ENCODE measurements around the gene KDM5B. TPM values are rescaled to one million over a fixed set of nuclear protein-coding genes. Genes with fewer than 3 reads are reported as not detected.
A peak's percentile ranks its signal among the peaks of the same experiment; 100 is the strongest.

Gene KDM5B
- total RNA-seq, 1 experiment from 2014 or later, result 83.6 TPM

DNA sequence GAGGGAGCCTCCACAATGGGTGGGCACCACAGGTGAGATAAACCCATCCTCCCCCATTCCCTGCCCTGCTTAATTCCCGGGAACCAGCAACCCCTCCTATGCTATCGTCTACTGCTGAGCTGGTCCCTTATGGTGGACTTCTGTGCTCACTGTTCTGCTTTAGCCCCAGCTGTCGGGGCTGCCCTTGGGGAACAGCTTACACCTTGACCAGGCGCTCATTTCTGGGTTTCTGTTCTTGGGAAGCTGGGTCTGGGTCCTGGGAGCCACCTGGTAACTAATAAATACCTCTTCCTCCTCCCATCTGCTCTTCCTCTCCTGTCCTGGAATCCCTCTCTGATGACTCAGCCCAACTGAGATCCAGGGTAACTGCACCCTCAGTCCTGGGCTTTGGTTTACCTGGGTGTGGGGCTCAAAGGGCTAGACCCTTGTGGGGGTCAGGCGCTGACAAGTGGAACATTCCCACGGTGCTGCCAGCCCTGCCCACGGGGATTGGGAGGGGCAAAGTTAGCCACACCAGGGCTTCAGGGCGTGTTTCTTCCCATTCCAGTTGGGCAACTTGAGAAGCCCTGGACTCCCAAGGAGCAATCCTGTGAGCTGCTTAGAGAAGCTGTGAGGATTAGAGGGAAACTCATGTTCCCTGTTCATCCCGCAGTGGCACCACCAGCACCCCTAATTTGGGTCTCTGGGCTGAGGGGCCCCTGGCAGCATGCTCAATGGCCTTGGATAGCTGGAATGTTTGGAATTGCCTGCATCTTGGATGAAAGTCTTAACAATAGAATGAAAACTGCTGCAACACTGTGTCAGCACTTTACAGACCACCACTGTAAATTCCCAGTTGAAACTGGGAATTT, 4.2 kb upstream of the KDM5B start:
- H3K27me3 ChIP-seq (ENCODE audit: control insufficient read depth, insufficient read depth, low read length), result no peaks in the 10 kb centered on the region
- H3K36me3 ChIP-seq (ENCODE audit: control insufficient read depth, insufficient read depth, low read length), result no peaks in the 10 kb centered on the region; the same call in 1 of the 2 replicates
- ATAC-seq (no peak), DNase-seq (ENCODE audit: low read depth, low spot score) (no peak)
- in situ Hi-C loops (cut with HindIII; ENCODE audit: low pct_unique_long_range_greater_than_20kb, low sequenced_read_pairs), result no loop called here
- H3K9me3 ChIP-seq (ENCODE audit: control insufficient read depth, insufficient read depth, low read depth, low read length), result no peaks in the 10 kb centered on the region
- H3K4me1 ChIP-seq (ENCODE audit: control insufficient read depth, insufficient read depth, low read length), result peaks cover 11% of the 10 kb centered on the region
- no TSS peak for BruUV-seq (replicated peaks)
- peak overlapping the region in 1 of 2 experiments; percentile 78; a peak in 1 of 4 replicates for H3K4me3 ChIP-seq (ENCODE audit: low read depth in 2 of 2, low read length in 2 of 2)
- no peak overlapping the region for H3K27ac ChIP-seq (ENCODE audit: low read length)
- CTCF ChIA-PET, result interaction anchor here (0.6 kb wide), 1 partner anchor 93 kb away, joined by 4 read pairs; no protein-coding TSS in a partner anchor
- TF ChIP-seq TCF7L2 (IDR thresholded peaks at IDR 0.05; ENCODE audit: low read depth, low read length), result no peak
- TF ChIP-seq, protein P1, sequence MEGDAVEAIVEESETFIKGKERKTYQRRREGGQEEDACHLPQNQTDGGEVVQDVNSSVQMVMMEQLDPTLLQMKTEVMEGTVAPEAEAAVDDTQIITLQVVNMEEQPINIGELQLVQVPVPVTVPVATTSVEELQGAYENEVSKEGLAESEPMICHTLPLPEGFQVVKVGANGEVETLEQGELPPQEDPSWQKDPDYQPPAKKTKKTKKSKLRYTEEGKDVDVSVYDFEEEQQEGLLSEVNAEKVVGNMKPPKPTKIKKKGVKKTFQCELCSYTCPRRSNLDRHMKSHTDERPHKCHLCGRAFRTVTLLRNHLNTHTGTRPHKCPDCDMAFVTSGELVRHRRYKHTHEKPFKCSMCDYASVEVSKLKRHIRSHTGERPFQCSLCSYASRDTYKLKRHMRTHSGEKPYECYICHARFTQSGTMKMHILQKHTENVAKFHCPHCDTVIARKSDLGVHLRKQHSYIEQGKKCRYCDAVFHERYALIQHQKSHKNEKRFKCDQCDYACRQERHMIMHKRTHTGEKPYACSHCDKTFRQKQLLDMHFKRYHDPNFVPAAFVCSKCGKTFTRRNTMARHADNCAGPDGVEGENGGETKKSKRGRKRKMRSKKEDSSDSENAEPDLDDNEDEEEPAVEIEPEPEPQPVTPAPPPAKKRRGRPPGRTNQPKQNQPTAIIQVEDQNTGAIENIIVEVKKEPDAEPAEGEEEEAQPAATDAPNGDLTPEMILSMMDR (IDR thresholded peaks at IDR 0.05), result no peak
- intact Hi-C loops (cut with micrococcal nuclease; ENCODE audit: unreplicated experiment), result no loop called here
- POLR2A ChIA-PET, result interaction anchor here (0.7 kb wide), 1 partner anchor 31 kb away, joined by 3 read pairs; no protein-coding TSS in a partner anchor

DNA sequence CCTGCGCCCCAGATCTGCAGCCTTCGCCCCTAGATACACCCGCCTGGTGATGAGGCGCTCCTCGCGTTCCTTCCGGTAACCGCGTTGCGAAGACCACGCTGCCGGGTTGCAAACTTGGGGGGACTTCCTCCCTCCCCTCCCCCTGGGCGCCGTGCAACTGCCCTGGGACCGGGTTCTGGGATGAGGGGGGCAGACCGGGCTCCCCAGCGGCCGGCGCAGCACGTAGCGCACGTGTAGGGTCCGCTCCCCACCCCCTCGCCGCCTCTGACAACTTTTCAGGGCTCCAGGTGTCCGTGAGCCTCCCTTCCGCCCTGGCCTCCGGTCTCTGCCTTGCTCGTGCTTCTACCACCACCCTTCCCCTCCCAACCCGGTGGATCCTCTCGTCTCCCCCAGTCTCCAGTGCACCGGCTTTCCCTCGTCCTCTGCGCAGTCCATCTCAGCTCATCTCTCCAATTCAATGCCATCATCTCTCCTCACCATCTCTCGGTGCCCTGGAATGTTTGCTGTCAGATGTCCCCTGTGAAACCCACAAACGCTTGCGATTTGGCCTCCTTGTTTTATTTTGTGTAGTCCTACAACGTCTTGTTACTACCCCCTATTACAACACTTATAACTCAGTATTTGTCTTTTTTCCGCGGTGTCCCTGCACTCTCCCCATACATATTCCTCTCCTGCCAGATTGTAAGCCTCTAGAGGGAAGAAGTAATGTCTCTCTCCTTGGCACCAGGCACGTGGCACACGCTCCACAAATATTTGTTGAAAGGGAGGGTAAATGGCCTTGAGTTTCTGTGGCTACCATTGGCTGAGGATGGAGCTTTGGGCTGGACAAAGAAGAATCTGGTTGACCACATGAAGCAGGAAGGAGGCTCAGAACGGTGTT, 3.3 kb upstream of the KDM5B start:
- TF ChIP-seq, protein P1 (IDR thresholded peaks at IDR 0.05), result no peak
- TF ChIP-seq POLR2AphosphoS5 (IDR thresholded peaks at IDR 0.05; ENCODE audit: low read depth, low read length), result no peak
- TF ChIP-seq, protein P2, sequence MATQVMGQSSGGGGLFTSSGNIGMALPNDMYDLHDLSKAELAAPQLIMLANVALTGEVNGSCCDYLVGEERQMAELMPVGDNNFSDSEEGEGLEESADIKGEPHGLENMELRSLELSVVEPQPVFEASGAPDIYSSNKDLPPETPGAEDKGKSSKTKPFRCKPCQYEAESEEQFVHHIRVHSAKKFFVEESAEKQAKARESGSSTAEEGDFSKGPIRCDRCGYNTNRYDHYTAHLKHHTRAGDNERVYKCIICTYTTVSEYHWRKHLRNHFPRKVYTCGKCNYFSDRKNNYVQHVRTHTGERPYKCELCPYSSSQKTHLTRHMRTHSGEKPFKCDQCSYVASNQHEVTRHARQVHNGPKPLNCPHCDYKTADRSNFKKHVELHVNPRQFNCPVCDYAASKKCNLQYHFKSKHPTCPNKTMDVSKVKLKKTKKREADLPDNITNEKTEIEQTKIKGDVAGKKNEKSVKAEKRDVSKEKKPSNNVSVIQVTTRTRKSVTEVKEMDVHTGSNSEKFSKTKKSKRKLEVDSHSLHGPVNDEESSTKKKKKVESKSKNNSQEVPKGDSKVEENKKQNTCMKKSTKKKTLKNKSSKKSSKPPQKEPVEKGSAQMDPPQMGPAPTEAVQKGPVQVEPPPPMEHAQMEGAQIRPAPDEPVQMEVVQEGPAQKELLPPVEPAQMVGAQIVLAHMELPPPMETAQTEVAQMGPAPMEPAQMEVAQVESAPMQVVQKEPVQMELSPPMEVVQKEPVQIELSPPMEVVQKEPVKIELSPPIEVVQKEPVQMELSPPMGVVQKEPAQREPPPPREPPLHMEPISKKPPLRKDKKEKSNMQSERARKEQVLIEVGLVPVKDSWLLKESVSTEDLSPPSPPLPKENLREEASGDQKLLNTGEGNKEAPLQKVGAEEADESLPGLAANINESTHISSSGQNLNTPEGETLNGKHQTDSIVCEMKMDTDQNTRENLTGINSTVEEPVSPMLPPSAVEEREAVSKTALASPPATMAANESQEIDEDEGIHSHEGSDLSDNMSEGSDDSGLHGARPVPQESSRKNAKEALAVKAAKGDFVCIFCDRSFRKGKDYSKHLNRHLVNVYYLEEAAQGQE (IDR thresholded peaks at IDR 0.05; ENCODE audit: insufficient read depth in 1 of 2, low read depth in 2 of 2, low read length in 1 of 2), result no peak
- no peak for TF ChIP-seq SIN3A (IDR thresholded peaks at IDR 0.05; ENCODE audit: borderline replicate concordance, insufficient read depth, low read depth, low read length)
- no peak for TF ChIP-seq TCF7L2 (IDR thresholded peaks at IDR 0.05; ENCODE audit: low read depth, low read length)
- BruUV-seq (replicated peaks), result TSS peak; percentile 77
- peak overlapping the region; percentile 73 to 78 for H3K4me3 ChIP-seq (ENCODE audit: low read depth in 2 of 2, low read length in 2 of 2)
- H3K36me3 ChIP-seq (ENCODE audit: control insufficient read depth, insufficient read depth, low read length), result no peaks in the 10 kb centered on the region; the same call in 1 of the 2 replicates
- H3K9me3 ChIP-seq (ENCODE audit: control insufficient read depth, insufficient read depth, low read depth, low read length), result no peaks in the 10 kb centered on the region
- peak overlapping the region; percentile 72 for H3K27ac ChIP-seq (ENCODE audit: low read length)
- POLR2A ChIA-PET, result interaction anchor here (0.5 to 0.7 kb wide), 2 partner anchors 32 to 466 kb away, joined by 3 to 4 read pairs; no protein-coding TSS in a partner anchor
- no peaks in the 10 kb centered on the region for H3K27me3 ChIP-seq (ENCODE audit: control insufficient read depth, insufficient read depth, low read length)
- no peak for DNase-seq (ENCODE audit: low read depth, low spot score)
- intact Hi-C loops (cut with micrococcal nuclease; ENCODE audit: unreplicated experiment) (no loop called here), in situ Hi-C loops (cut with HindIII; ENCODE audit: low pct_unique_long_range_greater_than_20kb, low sequenced_read_pairs) (no loop called here)
- peaks cover 11% of the 10 kb centered on the region for H3K4me1 ChIP-seq (ENCODE audit: control insufficient read depth, insufficient read depth, low read length)
- ATAC-seq, result no peak
- CTCF ChIA-PET, result interaction anchor here (0.6 kb wide), 1 partner anchor 92 kb away, joined by 4 read pairs; no protein-coding TSS in a partner anchor

Measured in Panc1 (cell line).